Heart left ventricle (tissue), 16 donors: ENCODE measurements around the gene TPSD1. TPM values are rescaled to one million over a fixed set of nuclear protein-coding genes. Genes with fewer than 3 reads are reported as not detected.

ENCODE experiments used
- ATAC-seq, 4 donors: fragments of 200-7000 bp; cut with Tn5 transposase; one replicate each; pipeline ENCODE4 v1.9.1; 2020 to 2022; ENCODE audit warnings: moderate library complexity in 4 of 4, mild to moderate bottlenecking in 3 of 4, moderate number of reproducible peaks in 1 of 4
- DNase-seq, 5 donors: peaks; one replicate each; pipeline ENCODE4 v3.0.0-alpha.2; 2020
- H3K27ac ChIP-seq, 12 donors: fragments of 200-600 bp; sonication (generic) in 4 of 12; one replicate each; pipeline versions ENCODE4 v1.5.0 to v1.8.0; 2016 to 2022; ENCODE audit warnings: mild to moderate bottlenecking in 2 of 12
- H3K27me3 ChIP-seq, 9 donors: fragments of 200-600 bp; sonication (generic) in 2 of 9; one replicate each; pipeline versions ENCODE4 v1.5.1 to v1.8.0; 2016 to 2022; ENCODE audit warnings: mild to moderate bottlenecking in 3 of 9
- H3K36me3 ChIP-seq, 9 donors: fragments of 200-600 bp; sonication (generic) in 2 of 9; one replicate each; pipeline versions ENCODE4 v1.5.0 to v1.8.0; 2018 to 2022; ENCODE audit warnings: mild to moderate bottlenecking in 2 of 9
- H3K4me1 ChIP-seq, 12 donors: fragments of 200-600 bp; sonication (generic) in 4 of 12; one replicate each; pipeline versions ENCODE4 v1.5.0 to v1.8.0; 2016 to 2022; ENCODE audit warnings: mild to moderate bottlenecking in 3 of 12
- H3K4me3 ChIP-seq, 12 donors: fragments of 200-600 bp; sonication (generic) in 4 of 12; one replicate each; pipeline versions ENCODE4 v1.5.0 to v1.8.0; 2017 to 2022; ENCODE audit warnings: mild to moderate bottlenecking in 9 of 12, moderate library complexity in 4 of 12
- H3K9me3 ChIP-seq, 12 donors: fragments of 200-600 bp; sonication (generic) in 4 of 12; one replicate each; pipeline versions ENCODE4 v1.5.0 to v1.8.0; 2016 to 2022; ENCODE audit warnings: mild to moderate bottlenecking in 1 of 12
- POLR2A ChIP-seq, 2 donors: fragments of 450-650 bp; IDR thresholded peaks; one replicate each; pipeline ENCODE4 v1.6.1; 2017; ENCODE audit warnings: antibody characterized with exemption in 2 of 2, mild to moderate bottlenecking in 2 of 2, moderate library complexity in 2 of 2
- WGBS, 4 donors: extraction: QIAGEN DNeasy Blood & Tissue Kit in 2 of 4; methylation state at CpG; one replicate each; pipeline versions ENCODE4 v1.1.5 to v1.1.7; 2013 to 2018; 5-methylcytosine and 5-hydroxymethylcytosine counted together
- intact Hi-C, 10 donors: fragments of 100-400 bp; cut with DNase I; formaldehyde crosslinking; loops; one replicate each; pipeline versions ENCODE4 v1.11.1 to v1.14.2; 2022
- polyA plus RNA-seq, 2 donors: library from polyadenylated mRNA; stranded (reverse); fragments of 200-250 nt; gene quantifications; one replicate each; pipeline ENCODE4 v1.2.3, GENCODE V29; 2013
- total RNA-seq, 9 donors: library from RNA; depleted of rRNA in 2 of 9; stranded (reverse); fragments of >200 nt in 2 of 9; fragmentation: NEBNext Ultra II Directional in 3 of 9; extraction: Animal tissue kit (Norgen Biotek cat#: 25700) in 3 of 9; gene quantifications; one replicate each; pipeline versions ENCODE4 v1.1.0 to v1.2.4, GENCODE V29; 2016 to 2023
- TF ChIP-seq, protein P1 (sequence below), 12 donors: fragments of 200-600 bp; sonication (generic) in 4 of 12; IDR thresholded peaks; one replicate each; pipeline versions ENCODE4 v1.5.0 to v1.8.0; 2018 to 2022; ENCODE audit warnings: antibody characterized with exemption in 12 of 12, mild to moderate bottlenecking in 5 of 12
- donor health status: ischemic (EF 13 %, LVEDD 7.1; RV severe dilation, severe dysfunction).
- donor health status: healthy with polysubstance abuse.
- donor health status: DM: no; HTN: yes; CAD: no.
- donor health status: DM: no; HTN: no; CAD: no.
- donor health status: ischemic (EF 25% LVEDD 6.9; RV normal size, moderate dysfunction).
- donor health status: ischemic (EF 25% LVEDD 5.7; RV mildly dilated, moderate dysfunction).
- donor health status: healthy.
- donor health status: DM: yes; HTN: yes; CAD: no.
- donor health status: ischemic (EF 35%, LVEDD 5.7; RV mildly dilated, moderate dysfunction).
- donor health status: nonischemic (EF 11% LVEDD 7.7; RV severe dilation, severe dysfunction).
- donor health status: DM: yes; HTN: yes; CAD: no.
- donor health status: PGD.
- donor health status: ischemic (EF 29% LVEDD 5.4; RV normal size, mild dysfunction).
- donor health status: nonischemic (EF 23%, LVEDD 6.1; RV moderate dilation, normal function).

The TPSD1 gene
- total and polyA plus RNA-seq, 11 donors = 0.17 to 0.38 TPM; not detected in 9

DNA sequence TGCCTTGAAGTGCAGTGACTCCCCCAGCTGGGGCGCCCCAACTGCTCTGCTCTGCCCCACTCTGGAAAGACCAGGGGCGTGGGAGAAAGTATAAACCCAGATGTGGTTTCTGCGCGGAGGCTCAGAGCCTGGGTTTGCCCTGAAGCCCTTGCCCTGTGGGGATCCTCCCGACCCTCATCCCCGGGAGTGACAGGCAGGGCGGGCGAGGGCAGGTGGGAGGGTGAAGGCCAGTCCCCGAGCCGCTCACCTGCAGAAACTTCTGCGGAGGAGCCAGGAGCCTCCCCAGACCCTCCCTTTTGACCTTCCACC, 3.8 kb downstream of the TPSD1 start:
- Histone ChIP-seq H3K27me3 (peaks cover 4 to 65% (median 36%) of the 10 kb centered on the region in 9 donors), H3K36me3 (no peaks in the 10 kb centered on the region), H3K9me3 (no peaks in the 10 kb centered on the region), H3K4me3 (no peak overlapping the region), H3K27ac (no peak overlapping the region), H3K4me1 (peaks cover 0 to 6% (median 0%) of the 10 kb centered on the region in 12 donors)
- DNase-seq (no peak), ATAC-seq (no peak)
- 20 to 34% (median 27%) methylated on average over 4 to 11 of the region's 11 CpGs for WGBS, 4 donors
- intact Hi-C loops = no loop called here
- TF ChIP-seq, protein P1, sequence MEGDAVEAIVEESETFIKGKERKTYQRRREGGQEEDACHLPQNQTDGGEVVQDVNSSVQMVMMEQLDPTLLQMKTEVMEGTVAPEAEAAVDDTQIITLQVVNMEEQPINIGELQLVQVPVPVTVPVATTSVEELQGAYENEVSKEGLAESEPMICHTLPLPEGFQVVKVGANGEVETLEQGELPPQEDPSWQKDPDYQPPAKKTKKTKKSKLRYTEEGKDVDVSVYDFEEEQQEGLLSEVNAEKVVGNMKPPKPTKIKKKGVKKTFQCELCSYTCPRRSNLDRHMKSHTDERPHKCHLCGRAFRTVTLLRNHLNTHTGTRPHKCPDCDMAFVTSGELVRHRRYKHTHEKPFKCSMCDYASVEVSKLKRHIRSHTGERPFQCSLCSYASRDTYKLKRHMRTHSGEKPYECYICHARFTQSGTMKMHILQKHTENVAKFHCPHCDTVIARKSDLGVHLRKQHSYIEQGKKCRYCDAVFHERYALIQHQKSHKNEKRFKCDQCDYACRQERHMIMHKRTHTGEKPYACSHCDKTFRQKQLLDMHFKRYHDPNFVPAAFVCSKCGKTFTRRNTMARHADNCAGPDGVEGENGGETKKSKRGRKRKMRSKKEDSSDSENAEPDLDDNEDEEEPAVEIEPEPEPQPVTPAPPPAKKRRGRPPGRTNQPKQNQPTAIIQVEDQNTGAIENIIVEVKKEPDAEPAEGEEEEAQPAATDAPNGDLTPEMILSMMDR (IDR thresholded peaks at IDR 0.05) = no peak
- no peak for TF ChIP-seq POLR2A (IDR thresholded peaks at IDR 0.05)

GRCh38 chr16:1260101-1260680, 4.3 kb downstream of the TPSD1 start:
- H3K27me3 ChIP-seq = peaks cover 4 to 65% (median 36%) of the 10 kb centered on the region in 9 donors
- H3K4me3 ChIP-seq = no peak overlapping the region
- H3K4me1 ChIP-seq = peaks cover 0 to 6% (median 0%) of the 10 kb centered on the region in 12 donors
- no peaks in the 10 kb centered on the region for H3K9me3 ChIP-seq
- TF ChIP-seq, protein P1 (IDR thresholded peaks at IDR 0.05) = no peak
- TF ChIP-seq POLR2A (IDR thresholded peaks at IDR 0.05) = no peak
- DNase-seq (peak in 2 of 5 donors; percentile 8 to 14), ATAC-seq (no peak)
- WGBS, 4 donors = 65 to 83% (median 70%) methylated on average over 24 to 36 of the region's 36 CpGs
- intact Hi-C loops = no loop called here
- H3K36me3 ChIP-seq = no peaks in the 10 kb centered on the region
- H3K27ac ChIP-seq = no peak overlapping the region

DNA sequence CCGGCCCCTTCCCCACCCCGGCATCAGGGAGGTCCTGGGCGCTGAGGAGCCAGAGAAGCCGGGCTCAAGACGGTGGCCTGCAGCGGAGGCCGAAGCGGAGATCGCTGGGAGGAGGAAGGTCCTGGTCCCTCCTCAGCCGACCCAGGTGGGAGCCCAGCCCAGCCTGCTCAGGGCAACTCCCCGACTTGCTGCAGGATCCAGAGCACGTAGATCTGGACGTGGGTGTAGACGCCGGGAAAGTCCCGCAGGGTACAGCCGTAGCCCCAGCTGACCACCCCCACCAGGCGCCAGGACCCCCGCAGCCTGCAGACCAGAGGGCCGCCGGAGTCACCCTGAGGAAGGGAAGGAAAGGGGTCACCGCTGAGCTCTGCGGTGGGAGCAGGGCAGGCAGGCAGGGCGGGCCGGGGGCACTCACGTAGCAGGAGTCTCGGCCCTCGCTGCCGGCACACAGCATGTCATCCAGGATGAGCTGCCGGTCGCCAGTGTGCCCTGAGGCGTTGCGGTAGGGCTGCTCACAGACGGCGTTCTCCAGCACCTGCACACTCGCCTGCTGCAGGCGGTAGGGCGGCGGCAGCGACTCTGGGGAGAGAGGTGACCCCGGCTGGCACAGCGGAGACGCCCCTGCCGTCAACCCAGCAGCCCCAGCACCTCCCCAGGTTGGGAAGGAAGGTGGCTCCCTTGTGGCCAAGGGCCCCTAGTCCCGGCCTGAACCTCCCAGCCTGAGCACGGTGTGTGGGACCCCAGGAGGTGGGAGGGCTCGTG, 5.4 kb downstream of the TPSD1 start:
- H3K27ac ChIP-seq = no peak overlapping the region
- intact Hi-C loops = no loop called here
- H3K4me1 ChIP-seq = peaks cover 0 to 6% (median 0%) of the 10 kb centered on the region in 12 donors
- TF ChIP-seq, protein P1 (IDR thresholded peaks at IDR 0.05) = no peak
- no peak for TF ChIP-seq POLR2A (IDR thresholded peaks at IDR 0.05)
- peaks cover 4 to 65% (median 36%) of the 10 kb centered on the region in 9 donors for H3K27me3 ChIP-seq
- DNase-seq (peak in 2 of 5 donors; percentile 12 to 19), ATAC-seq (no peak)
- H3K9me3 ChIP-seq = no peaks in the 10 kb centered on the region
- no peak overlapping the region for H3K4me3 ChIP-seq
- 10 to 25% (median 12%) methylated on average over 10 to 47 of the region's 47 CpGs for WGBS, 4 donors
- no peaks in the 10 kb centered on the region for H3K36me3 ChIP-seq

DNA sequence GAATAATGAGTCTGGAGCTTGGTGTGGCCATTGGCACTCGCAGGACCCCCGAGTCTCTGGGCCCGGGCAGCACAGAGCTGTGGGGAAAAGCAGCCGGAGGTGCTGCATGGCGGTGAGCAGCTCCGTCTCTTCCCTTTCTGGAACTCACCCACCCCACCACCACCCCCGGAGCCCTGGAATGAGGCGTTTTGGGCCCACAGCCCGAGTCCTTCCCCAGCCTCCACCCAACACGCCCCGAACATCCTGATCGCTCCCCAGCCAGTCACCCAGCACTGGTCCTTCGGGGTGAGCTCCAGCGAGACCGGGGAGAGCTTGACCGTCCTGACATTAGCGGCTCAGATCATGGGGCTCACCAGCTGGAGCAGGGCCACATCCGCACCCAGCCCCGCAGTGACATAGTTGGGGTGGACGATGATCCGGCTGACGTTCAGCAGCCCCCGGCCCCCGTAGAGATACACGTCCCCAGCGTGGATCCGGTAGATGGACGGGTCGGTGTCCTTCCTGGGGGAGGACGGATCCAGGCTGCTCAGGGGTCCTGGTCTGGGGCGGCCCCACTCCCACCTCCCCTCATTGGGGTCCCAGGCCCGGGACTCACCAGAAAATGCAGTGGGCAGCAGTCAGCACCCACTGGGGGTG, 6.5 kb downstream of the TPSD1 start:
- intact Hi-C loops = no loop called here
- Histone ChIP-seq H3K9me3 (no peaks in the 10 kb centered on the region), H3K4me1 (peaks cover 0 to 6% (median 0%) of the 10 kb centered on the region in 12 donors), H3K36me3 (no peaks in the 10 kb centered on the region), H3K27ac (no peak overlapping the region), H3K4me3 (no peak overlapping the region), H3K27me3 (peaks cover 4 to 57% (median 36%) of the 10 kb centered on the region in 9 donors)
- TF ChIP-seq, protein P1 (IDR thresholded peaks at IDR 0.05) = no peak
- TF ChIP-seq POLR2A (IDR thresholded peaks at IDR 0.05) = no peak
- no peak for ATAC-seq
- 80 to 86% (median 83%) methylated on average over 19 to 32 of the region's 32 CpGs for WGBS, 4 donors
- peak in 1 of 5 donors; percentile 19 for DNase-seq
